HepG2 (cell line): ENCODE measurements around the gene PLEKHG4. TPM values are rescaled to one million over a fixed set of nuclear protein-coding genes. Genes with fewer than 3 reads are reported as not detected.

Source experiments
- ASH2L ChIP-seq: fragments of 300-600, 200-600 bp; sonication (generic); IDR thresholded peaks from 2 replicates; pipeline ENCODE4 v1.7.0; 2017; ENCODE audit warnings: low read depth, mild to moderate bottlenecking, moderate library complexity, mixed read lengths, low read length; ENCODE audit not compliant: insufficient read length
- ATF1 ChIP-seq: IDR thresholded peaks from 2 replicates; pipeline ENCODE4 v1.6.1; 2016; ENCODE audit warnings: mild to moderate bottlenecking, control low read depth
- ATF7-NPFF ChIP-seq: sonication (generic); formaldehyde crosslinking; IDR thresholded peaks from 2 replicates; pipeline ENCODE4 v1.8.1; 2023; ENCODE audit warnings: mild to moderate bottlenecking, low read depth, missing genetic modification reagents, moderate library complexity
- FOSL1 ChIP-seq: sonication (generic); formaldehyde crosslinking; IDR thresholded peaks from 2 replicates; pipeline ENCODE4 v1.9.0; 2021; ENCODE audit warnings: missing genetic modification reagents, borderline replicate concordance
- HIVEP1 ChIP-seq: sonication (generic); formaldehyde crosslinking; IDR thresholded peaks from 2 replicates; pipeline ENCODE4 v1.4.0; 2020; ENCODE audit warnings: mild to moderate bottlenecking, missing genetic modification reagents
- HMG20A ChIP-seq: IDR thresholded peaks from 2 replicates; pipeline ENCODE4 v1.6.1; 2016; ENCODE audit warnings: borderline replicate concordance
- KDM4B ChIP-seq: sonication (generic); formaldehyde crosslinking; IDR thresholded peaks from 2 replicates; pipeline ENCODE4 v1.4.0; 2020; ENCODE audit warnings: missing genetic modification reagents
- KDM6A ChIP-seq: IDR thresholded peaks from 2 replicates; pipeline ENCODE4 v1.6.1; 2016; ENCODE audit warnings: low read depth
- KLF11 ChIP-seq: IDR thresholded peaks from 2 replicates; pipeline ENCODE4 v1.6.1; 2016; ENCODE audit warnings: missing compliant biosample characterization
- NPAS2 ChIP-seq: sonication (generic); formaldehyde crosslinking; IDR thresholded peaks from 2 replicates; pipeline ENCODE4 v1.8.0; 2022; ENCODE audit warnings: mild to moderate bottlenecking, missing genetic modification reagents, borderline replicate concordance
- PCBP1 ChIP-seq: fragments of 200-400 bp; formaldehyde crosslinking; IDR thresholded peaks from 2 replicates; pipeline ENCODE4 v1.6.1; 2017; ENCODE audit warnings: mild to moderate bottlenecking, low read depth, low read length, borderline replicate concordance
- PHF21A ChIP-seq: sonication (generic); formaldehyde crosslinking; IDR thresholded peaks from 2 replicates; pipeline ENCODE4 v1.5.0; 2020; ENCODE audit warnings: mild to moderate bottlenecking, missing genetic modification reagents
- SOX5 ChIP-seq: IDR thresholded peaks from 2 replicates; pipeline ENCODE4 v1.6.1; 2016; ENCODE audit warnings: borderline replicate concordance
- SRSF4 ChIP-seq: fragments of 200-400 bp; formaldehyde crosslinking; IDR thresholded peaks from one replicate; pipeline ENCODE4 v1.6.1; 2018; ENCODE audit warnings: mild to moderate bottlenecking, low read depth, low read length, moderate library complexity; ENCODE audit not compliant: poor library complexity, severe bottlenecking
- YY1 ChIP-seq: IDR thresholded peaks from 2 replicates; pipeline ENCODE4 v1.6.1; 2011; ENCODE audit warnings: low read length, low read depth, moderate library complexity, mild to moderate bottlenecking; ENCODE audit not compliant: insufficient read depth, insufficient replicate concordance
- ZKSCAN5 ChIP-seq: sonication (generic); formaldehyde crosslinking; IDR thresholded peaks from 2 replicates; pipeline ENCODE4 v1.5.1; 2020; ENCODE audit warnings: mild to moderate bottlenecking, missing genetic modification reagents
- ZNF20 ChIP-seq: sonication (generic); formaldehyde crosslinking; IDR thresholded peaks from 2 replicates; pipeline ENCODE4 v1.4.0; 2020; ENCODE audit warnings: mild to moderate bottlenecking, moderate library complexity, missing genetic modification reagents
- ZNF33A ChIP-seq: sonication (generic); formaldehyde crosslinking; IDR thresholded peaks from 2 replicates; pipeline ENCODE4 v1.5.1; 2020; ENCODE audit warnings: missing genetic modification reagents, mild to moderate bottlenecking, moderate library complexity, borderline replicate concordance
- ZNF891 ChIP-seq: sonication (generic); formaldehyde crosslinking; IDR thresholded peaks from 2 replicates; pipeline ENCODE4 v1.5.0; 2020; ENCODE audit warnings: mild to moderate bottlenecking, missing genetic modification reagents
- ZSCAN30 ChIP-seq: sonication (generic); formaldehyde crosslinking; IDR thresholded peaks from 2 replicates; pipeline ENCODE4 v1.5.0; 2020; ENCODE audit warnings: mild to moderate bottlenecking, missing genetic modification reagents
- polyA plus RNA-seq, 8 experiments: library from polyadenylated mRNA; depleted of rRNA in 3 of 8; stranded (reverse) in 7 of 8; unstranded in 1 of 8; fragments of >200 nt; fragmentation: Illumina TruSeq in 4 of 8; extraction: Trizol in 4 of 8; gene quantifications; 2 replicates each; pipeline versions ENCODE4 v1.2.1 to v1.2.3, GENCODE V29; 2011 to 2016; ENCODE audit warnings: low read depth in 4 of 8, missing spikeins in 1 of 8, mixed read lengths in 1 of 8; ENCODE audit not compliant: insufficient read depth in 1 of 8
- total RNA-seq, 5 experiments: library from RNA; depleted of rRNA; stranded (reverse); fragments of >200 nt; fragmentation: Illumina TruSeq; extraction: Trizol; gene quantifications; 2 replicates each; pipeline ENCODE4 v1.2.3, GENCODE V29; 2016; ENCODE audit warnings: low read depth in 1 of 5
- TF ChIP-seq, protein P1 (sequence below): sonication (generic); formaldehyde crosslinking; IDR thresholded peaks from 2 replicates; pipeline ENCODE4 v1.4.0; 2020; ENCODE audit warnings: missing genetic modification reagents, borderline replicate concordance
- TF ChIP-seq, protein P2 (sequence below): sonication (generic); formaldehyde crosslinking; conservative IDR thresholded peaks from 2 replicates; pipeline ENCODE4 v1.8.0; 2022; ENCODE audit warnings: mild to moderate bottlenecking, moderate library complexity, missing genetic modification reagents
- TF ChIP-seq, protein P3 (sequence below): sonication (generic); formaldehyde crosslinking; IDR thresholded peaks from 2 replicates; pipeline ENCODE4 v1.5.0; 2020; ENCODE audit warnings: mild to moderate bottlenecking, missing genetic modification reagents

Gene PLEKHG4
- total and polyA plus RNA-seq, 2 of the 13 experiments (the other 11 are each of a cell fraction or from before 2014, with no cell fraction given), result 7.1 to 13.6 TPM

DNA sequence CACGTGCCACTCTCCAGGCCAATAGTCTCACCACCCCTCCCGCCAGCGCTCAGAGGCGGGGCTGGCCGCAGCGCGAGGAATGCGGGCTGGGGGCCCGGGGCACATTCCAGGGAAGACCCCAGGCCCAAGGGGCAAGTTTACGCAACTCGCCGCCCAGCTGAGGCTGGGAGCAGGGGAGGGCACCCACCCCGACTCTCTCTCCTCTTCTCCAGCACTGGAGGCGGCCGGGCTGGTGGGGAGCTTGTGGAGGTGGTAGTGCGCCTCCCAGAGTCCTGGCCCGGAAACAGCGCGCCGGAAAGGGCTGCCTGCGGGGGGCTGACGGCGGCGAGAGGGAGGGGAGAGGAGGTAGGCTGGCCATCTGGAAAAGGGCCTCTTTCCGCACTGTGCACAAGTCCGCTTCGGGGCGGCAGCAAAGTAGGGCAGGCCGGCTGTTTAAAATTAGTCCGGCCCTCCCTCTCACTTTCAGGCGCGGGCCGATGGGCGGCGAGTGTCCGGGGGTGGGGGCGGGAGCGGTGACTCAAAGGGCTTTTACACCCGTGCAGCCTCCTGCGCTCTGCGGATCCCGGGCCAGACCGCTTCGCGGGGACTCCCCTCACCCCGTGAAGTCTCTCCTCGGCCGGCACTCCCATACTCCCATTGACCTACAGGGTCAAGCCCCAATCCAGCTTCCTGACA lies 33.1 kb upstream of the PLEKHG4 start (continued):
- TF ChIP-seq, protein P1, sequence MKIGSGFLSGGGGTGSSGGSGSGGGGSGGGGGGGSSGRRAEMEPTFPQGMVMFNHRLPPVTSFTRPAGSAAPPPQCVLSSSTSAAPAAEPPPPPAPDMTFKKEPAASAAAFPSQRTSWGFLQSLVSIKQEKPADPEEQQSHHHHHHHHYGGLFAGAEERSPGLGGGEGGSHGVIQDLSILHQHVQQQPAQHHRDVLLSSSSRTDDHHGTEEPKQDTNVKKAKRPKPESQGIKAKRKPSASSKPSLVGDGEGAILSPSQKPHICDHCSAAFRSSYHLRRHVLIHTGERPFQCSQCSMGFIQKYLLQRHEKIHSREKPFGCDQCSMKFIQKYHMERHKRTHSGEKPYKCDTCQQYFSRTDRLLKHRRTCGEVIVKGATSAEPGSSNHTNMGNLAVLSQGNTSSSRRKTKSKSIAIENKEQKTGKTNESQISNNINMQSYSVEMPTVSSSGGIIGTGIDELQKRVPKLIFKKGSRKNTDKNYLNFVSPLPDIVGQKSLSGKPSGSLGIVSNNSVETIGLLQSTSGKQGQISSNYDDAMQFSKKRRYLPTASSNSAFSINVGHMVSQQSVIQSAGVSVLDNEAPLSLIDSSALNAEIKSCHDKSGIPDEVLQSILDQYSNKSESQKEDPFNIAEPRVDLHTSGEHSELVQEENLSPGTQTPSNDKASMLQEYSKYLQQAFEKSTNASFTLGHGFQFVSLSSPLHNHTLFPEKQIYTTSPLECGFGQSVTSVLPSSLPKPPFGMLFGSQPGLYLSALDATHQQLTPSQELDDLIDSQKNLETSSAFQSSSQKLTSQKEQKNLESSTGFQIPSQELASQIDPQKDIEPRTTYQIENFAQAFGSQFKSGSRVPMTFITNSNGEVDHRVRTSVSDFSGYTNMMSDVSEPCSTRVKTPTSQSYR, result peak; percentile 70; the same call in 1 of the 2 replicates
- TF ChIP-seq PHF21A (peak; percentile 94), PCBP1 (no peak), SOX5 (CRISPR knock-in tag) (peak; percentile 76), ZKSCAN5 (peak; percentile 75; the same call in 1 of the 2 replicates), KDM4B (CRISPR knock-in tag) (peak; percentile 89; the same call in 1 of the 2 replicates), HMG20A (CRISPR knock-in tag) (peak; percentile 72), ATF7-NPFF (CRISPR knock-in tag) (peak; percentile 90), NPAS2 (CRISPR knock-in tag) (no peak; the same call in 1 of the 2 replicates), YY1 (no peak), HIVEP1 (CRISPR knock-in tag) (peak; percentile 100), ASH2L (peak; percentile 76), ATF1 (CRISPR knock-in tag) (no peak), ZNF20 (CRISPR knock-in tag) (no peak), FOSL1 (CRISPR knock-in tag) (no peak), KLF11 (CRISPR knock-in tag) (no peak; the same call in 1 of the 2 replicates), SRSF4 (no peak), KDM6A (CRISPR knock-in tag) (peak; percentile 75), ZNF891 (CRISPR knock-in tag) (peak; percentile 84), ZNF33A (CRISPR knock-in tag) (no peak), ZSCAN30 (CRISPR knock-in tag) (peak; percentile 78; the same call in 1 of the 2 replicates)
- TF ChIP-seq, protein P2, sequence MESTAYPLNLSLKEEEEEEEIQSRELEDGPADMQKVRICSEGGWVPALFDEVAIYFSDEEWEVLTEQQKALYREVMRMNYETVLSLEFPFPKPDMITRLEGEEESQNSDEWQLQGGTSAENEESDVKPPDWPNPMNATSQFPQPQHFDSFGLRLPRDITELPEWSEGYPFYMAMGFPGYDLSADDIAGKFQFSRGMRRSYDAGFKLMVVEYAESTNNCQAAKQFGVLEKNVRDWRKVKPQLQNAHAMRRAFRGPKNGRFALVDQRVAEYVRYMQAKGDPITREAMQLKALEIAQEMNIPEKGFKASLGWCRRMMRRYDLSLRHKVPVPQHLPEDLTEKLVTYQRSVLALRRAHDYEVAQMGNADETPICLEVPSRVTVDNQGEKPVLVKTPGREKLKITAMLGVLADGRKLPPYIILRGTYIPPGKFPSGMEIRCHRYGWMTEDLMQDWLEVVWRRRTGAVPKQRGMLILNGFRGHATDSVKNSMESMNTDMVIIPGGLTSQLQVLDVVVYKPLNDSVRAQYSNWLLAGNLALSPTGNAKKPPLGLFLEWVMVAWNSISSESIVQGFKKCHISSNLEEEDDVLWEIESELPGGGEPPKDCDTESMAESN (CRISPR knock-in tag), result peak; percentile 98
- TF ChIP-seq, protein P3, sequence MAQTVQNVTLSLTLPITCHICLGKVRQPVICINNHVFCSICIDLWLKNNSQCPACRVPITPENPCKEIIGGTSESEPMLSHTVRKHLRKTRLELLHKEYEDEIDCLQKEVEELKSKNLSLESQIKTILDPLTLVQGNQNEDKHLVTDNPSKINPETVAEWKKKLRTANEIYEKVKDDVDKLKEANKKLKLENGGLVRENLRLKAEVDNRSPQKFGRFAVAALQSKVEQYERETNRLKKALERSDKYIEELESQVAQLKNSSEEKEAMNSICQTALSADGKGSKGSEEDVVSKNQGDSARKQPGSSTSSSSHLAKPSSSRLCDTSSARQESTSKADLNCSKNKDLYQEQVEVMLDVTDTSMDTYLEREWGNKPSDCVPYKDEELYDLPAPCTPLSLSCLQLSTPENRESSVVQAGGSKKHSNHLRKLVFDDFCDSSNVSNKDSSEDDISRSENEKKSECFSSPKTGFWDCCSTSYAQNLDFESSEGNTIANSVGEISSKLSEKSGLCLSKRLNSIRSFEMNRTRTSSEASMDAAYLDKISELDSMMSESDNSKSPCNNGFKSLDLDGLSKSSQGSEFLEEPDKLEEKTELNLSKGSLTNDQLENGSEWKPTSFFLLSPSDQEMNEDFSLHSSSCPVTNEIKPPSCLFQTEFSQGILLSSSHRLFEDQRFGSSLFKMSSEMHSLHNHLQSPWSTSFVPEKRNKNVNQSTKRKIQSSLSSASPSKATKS, result 0 out of 2 replicates have a peak, but pooled peaks have one; percentile 90
